Stimulated activated CD8-positive, alpha-beta memory T cell treated with anti-CD3 and anti-CD28 coated beads, Interleukin-4, amount 100 ng/mL, for 48 hours (primary cell): ENCODE data around the gene TANC2.

Experiments
- DNase-seq: peaks from one replicate; pipeline ENCODE4 v3.0.0-alpha.2; 2020

The TANC2 gene

GRCh38 chr17:62965686-62966425 is at the start of gene TANC2:
TSS of gene TANC2 (plus strand) at chr17:62966235. CDS start at chr17:63009560, 43,325 bp downstream.
- DNase-seq, result peak; percentile 79

DNA sequence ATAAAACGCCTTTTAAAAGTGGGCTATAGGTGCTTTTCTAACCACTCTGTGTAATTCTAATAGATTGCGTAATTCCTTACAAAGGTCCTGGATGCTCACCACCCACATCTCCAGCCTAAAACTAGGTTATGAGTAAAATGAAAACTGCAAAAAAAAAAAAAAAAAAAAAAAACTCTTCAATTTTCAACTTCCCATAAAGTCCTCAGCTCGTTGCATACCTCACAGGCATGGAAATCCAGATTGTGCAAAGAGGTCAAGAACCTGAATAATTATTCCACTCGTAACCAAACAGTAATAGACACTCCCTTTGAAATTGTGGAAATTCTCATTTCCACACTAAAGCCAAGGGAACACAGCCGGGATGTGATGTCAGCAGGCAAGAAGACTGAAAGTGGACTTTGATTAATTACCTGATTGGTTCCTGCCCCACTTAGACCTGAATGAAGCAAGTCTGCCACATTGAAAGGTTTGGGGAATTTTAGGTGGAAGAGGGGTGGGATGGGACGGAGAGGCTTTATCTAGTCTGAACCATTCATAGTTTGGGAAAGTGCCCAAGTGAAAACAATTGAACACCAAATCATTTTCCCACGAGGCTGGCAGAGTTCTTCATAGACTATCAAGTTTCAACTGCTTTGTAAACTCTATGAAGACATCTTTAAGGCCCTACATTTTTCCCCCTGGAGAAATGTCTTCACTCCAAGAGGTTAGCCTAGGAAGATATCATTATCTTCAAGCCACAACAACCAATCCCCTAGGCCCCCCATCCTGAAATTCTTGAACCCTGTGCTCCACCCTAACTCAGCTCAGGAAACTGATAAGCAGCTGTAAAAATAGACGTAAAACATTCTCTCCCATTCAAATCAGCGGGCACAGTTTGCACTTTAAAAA is 49.1 kb upstream of the TANC2 start:
- DNase-seq, result no peak

- DNase-seq, result no peak
Measured at GRCh38 chr17:62919388-62919787, 46.6 kb upstream of the TANC2 start.

DNA sequence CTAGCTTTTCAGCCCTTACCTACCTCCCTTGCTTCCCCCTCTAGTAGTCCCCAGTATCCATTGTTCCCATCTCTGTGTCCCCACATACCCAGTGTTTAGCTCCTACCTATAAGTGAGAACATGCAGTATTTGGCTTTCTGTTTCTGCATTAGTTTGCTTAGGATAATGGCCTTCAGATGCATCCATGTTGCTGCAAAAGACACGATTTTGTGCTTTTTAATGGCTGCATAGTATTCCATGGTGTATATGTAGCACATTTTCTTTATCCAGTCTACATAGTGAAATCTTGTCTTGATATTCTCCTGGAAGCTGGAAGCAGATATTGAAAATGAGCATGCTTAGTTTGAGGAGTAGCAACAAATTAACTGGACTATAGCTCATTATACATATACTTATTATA is 45.7 kb upstream of the TANC2 start:
- DNase-seq, result no peak

GRCh38 chr17:62921817-62922216 is 44.2 kb upstream of the TANC2 start:
- no peak for DNase-seq

DNA sequence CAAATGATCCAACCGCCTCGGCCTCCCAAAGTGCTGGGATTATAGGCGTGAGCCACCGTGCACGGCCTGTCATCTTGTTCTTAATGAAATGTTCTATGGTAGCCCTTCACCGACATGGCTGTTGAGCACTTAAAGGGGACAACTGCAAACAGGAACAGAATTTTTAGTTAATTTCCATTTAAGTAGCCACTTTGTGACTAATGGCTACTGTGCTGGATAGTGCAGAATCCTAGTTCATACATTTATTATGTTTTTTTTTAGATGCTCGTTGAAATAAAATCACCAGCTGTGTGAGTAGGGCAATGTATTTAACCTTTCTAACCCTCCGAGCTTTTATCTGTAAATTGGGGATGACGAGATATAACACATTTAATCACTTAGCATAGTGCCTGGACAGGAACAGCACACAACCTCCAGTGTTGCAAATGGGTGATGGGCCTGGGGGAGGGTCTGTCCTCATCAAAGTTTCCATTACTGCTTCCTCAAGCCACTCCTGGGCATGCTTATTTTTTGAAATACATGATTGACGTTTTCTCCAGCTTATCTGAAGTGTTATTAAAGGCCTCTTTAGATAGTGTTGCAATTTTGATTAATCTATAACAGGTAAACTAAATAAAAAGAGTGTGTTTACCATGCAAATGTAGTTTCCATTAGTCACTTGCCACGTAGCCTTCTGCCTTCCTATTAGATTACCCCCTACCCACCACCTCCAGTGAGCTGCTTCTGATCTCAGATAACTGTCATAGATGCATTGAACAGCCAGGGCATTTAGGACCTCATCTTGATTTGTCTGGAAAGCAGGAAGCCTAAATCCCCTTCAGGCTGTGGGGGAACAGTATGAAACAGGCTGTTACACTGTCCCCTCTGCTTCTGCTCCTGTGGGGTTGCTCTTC is 42.5 kb upstream of the TANC2 start:
- no peak for DNase-seq

DNA sequence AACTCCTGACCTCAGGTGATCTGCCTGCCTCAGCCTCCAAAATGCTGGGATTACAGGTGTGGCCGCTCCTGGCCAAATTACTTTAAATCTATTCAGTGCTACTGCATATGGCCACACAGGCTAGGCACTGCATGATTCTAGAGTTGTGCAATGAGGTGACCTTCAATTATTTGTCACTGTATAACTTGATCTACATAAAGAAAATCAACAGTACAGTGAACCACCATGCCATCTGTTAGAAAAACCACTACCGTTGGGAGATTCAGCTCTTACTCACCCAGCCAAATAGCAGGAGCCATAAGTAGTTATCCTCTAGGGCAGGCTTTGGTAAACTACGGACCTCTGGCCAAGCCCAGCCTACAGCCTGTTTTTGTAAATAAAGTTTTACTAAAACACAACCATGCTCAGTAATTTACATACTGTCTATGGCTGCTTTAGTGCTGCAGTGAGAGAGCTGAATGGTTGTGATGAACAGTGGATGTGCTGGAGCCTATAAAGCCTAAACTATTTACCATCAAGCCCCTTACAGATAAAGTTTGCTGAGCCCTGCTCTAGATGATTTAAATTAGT is 40.7 kb upstream of the TANC2 start:
- DNase-seq, result no peak

GRCh38 chr17:62927083-62927482 is 39.0 kb upstream of the TANC2 start:
- no peak for DNase-seq

DNA sequence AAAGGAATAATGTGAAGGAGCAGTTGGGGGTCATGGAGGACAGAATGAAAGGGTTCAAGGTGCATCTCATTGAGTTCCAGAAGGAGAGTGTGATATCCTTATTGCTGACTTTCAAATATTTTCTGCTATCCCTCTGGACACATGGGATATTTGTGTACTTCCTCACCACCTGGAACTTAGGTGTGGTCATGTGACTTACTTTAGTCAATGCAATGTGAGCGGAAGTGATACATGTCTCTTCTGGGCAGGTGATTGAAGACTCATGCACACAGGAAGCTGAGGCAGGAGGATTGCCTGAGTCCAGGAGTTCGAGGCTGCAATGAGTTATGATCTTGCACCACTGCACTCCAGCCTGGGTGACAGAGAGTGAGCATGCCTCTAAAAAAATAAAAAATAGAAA is 36.7 kb upstream of the TANC2 start:
- no peak for DNase-seq

DNA sequence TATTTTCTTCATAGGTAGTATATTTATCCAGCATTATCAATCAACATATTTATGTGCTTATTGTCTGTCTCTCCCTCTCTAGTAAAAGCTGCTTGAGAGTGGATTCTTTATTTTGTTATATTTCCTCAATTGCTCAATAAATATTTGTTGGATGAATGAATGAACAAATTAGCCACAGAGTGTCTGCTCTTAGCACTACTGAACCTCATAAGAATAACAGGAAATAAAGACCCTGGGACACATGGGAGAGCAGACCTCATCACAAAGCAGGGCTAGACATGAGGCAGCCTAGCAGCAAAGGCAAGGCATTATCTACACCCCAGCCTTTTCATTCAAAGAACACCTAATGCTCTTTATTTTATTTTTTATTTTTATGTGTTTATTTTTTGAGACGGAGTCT is 34.9 kb upstream of the TANC2 start:
- no peak for DNase-seq

DNA sequence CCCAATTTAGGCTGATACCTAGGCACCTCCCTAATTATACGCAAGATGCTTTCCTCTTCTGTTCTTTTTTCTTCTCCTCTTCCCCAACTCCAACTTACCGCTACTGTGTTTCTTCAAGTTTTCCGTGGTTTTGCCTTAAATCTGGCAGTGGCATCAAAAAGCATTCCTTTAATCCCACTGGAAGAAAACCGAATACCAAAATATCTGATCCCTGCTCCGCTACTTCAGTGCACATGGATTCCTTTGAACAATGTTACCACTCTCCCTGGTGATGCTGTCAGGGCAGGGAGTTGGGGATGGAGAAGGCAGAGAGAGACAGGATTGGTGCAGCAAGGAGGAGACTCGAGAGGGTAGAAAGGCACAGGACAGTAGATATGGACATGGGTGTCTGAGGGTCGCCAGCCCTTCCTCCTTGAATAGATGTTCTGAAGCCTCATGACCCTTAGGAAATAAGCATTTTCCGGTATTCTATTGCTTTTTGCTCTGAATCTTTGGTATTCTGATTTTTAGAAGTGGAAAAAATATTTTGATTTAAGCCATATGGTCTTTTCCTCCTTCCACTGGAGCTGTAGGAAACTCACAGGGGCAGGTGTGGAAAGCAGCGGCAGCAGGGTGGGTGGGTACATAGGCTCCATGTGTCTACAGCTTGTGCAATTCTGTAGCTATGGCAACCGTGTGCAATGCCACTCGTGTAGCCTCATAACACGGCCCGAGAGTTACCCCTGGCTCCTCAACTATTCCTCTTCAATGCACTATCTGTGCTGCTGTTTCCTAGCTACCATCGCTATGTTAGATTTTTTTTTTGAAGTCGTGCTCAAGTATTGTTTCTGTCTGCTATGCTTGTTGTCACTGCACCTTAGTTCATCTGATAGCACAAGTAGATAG is 32.3 kb upstream of the TANC2 start:
- DNase-seq, result no peak

DNA sequence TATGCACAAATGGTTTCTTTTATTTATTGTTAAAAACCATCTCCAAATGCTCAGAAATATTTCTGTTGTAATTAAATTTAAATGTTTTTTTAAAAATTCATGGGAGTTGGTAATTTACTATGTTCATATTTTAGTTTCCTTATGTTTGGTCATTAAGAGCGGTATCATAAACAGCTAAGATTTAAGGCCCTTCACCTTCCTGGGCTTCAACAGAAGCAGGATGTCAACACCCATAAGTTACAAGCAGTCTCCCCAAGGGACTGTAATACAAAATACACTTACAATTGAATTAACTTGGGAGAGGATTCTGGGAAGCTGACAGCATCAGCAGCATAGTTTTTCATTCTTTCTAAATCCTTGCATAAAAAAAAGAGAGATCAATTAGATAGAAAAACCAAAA is 30.9 kb upstream of the TANC2 start:
- no peak for DNase-seq

- DNase-seq, result no peak
Measured at GRCh38 chr17:62935523-62935922, 30.5 kb upstream of the TANC2 start.

- no peak for DNase-seq
Measured at GRCh38 chr17:62937606-62938005, 28.4 kb upstream of the TANC2 start.

DNA sequence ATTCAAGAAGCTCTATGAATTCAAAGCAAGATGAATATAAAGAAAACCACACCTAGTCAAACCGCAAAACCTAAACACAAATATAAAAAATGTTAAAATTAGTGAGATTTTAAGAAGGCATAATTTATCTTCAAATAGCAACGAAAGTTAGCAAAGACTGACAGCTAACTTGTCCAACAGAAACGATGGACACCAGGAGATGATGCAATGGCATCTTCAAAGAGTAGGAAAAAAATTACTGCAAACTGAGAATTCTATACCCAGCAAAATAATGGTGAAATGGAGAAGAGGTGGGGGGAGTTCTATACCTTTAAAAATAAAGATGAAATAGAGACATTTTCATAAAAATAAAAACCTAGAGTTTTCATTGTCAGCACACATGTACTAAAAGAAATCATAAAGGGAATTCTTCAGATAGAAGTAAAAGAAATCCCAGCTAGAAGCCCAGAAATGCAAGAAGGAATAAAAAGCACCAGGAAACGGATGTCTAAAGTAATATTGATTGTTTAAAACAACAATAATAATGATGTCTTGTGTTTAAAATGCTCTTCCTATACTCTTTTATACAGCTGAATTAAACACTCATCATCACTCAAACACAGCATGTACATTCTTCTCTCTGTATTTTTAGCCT is 24.6 kb upstream of the TANC2 start:
- no peak for DNase-seq

DNA sequence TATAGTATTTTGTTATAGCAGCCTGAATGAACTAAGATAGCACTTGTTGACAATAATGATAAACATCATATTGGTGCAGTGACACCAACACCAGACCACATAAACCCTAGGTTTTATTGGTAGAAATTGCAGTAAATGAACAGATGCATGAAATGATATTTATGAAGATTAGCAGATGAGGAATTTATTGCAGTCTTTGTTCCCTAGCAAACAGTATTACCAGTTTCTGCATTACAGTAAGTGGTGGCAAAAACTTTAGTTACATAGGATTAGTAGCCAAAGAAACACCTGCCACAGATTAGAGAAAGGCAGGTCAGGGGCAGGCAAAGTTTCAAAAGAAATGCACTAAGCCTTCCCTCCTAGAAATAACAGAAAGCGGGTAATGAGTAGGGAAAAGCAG is 17.7 kb upstream of the TANC2 start:
- DNase-seq, result no peak

- no peak for DNase-seq
Measured at GRCh38 chr17:62949036-62949435, 17.0 kb upstream of the TANC2 start.

DNA sequence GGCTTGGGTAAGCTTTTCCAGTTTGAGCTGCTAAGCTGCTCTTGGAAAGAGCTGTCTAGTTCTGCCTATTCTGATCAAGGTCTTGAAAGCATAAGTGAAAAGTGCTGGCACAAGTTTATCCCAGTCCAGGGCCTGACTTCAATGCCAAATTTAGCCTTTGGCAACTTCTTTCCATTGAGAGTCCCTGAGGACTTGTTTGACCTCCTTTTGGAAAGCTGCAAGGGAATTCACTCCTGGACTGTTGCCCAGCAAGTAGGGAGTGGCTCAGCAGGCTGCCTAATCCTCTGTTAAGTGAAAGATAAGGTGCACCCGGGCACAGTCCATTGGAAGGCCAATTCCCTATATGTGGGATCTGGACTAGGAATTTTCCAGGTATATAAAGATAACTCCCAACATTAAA is 16.0 kb upstream of the TANC2 start:
- no peak for DNase-seq

DNA sequence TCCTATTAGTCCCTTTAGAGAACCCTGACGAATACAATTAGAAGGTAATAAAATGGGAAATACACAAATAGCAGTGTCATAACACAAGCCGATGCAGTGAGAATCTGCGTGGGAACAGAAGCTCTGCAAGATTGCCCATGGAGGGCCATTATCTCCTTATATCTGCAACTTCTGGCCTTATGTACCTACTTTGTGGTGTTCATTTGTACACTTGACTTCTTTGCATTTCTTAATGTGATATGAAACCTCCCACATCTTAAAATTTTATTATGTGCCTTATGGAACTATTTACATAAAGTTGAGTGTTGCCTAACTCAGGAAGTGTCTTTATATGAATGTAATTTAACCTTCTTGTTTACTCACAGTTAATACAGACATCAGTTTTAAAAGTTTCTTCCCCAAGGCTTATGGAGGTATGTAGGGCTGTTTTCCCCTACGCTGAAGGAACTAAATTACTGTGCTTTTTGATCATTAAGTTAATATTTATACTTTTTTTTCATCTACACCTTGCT is 10.1 kb upstream of the TANC2 start:
- no peak for DNase-seq

DNA sequence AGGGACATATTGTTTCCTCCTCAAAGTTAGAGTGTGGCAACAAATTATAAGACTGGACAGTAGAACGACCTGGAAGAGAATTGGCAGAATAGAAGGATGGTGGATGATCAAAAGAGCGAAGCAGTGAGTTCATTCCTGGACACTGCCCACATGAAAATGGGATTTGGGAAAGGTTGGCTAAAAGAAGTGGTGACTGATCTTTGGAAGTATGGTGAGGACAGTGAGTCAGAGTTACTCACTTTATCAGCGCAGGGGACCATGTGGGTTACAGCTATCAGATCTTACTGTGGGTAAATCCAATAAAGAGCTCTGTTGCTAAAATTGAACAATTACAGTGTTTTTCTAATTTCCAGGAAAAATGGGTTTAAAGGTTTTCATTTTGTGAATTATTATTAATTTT is 2.7 kb upstream of the TANC2 start:
- DNase-seq, result no peak

- no peak for DNase-seq
Measured at GRCh38 chr17:62964506-62964905, 1.5 kb upstream of the TANC2 start.
